GM21526 (cell line): ENCODE measurements around the gene FAM114A2.

Source experiments
- ATAC-seq: cut with Tn5 transposase; IDR thresholded peaks from one replicate; pipeline ENCODE4 v1.9.1; 2021; ENCODE audit warnings: moderate library complexity; ENCODE audit not compliant: unreplicated experiment, low FRiP score

Gene FAM114A2

GRCh38 chr5:153988510-153988909 lies 50.2 kb downstream of the FAM114A2 start:
- ATAC-seq, result no peak

GRCh38 chr5:153987301-153987700 lies 51.4 kb downstream of the FAM114A2 start:
- no peak for ATAC-seq

GRCh38 chr5:153985498-153985897 lies 53.2 kb downstream of the FAM114A2 start:
- no peak for ATAC-seq

GRCh38 chr5:153983885-153984284 lies 54.8 kb downstream of the FAM114A2 start:
- ATAC-seq, result no peak

GRCh38 chr5:153981905-153982605 lies 56.7 kb downstream of the FAM114A2 start:
- no peak for ATAC-seq

- ATAC-seq, result no peak
Observed at GRCh38 chr5:153979028-153979783, 59.5 kb downstream of the FAM114A2 start.

- peak; percentile 8 for ATAC-seq
Observed at GRCh38 chr5:153974813-153975163, 63.9 kb downstream of the FAM114A2 start.

- peak; percentile 61 for ATAC-seq
Observed at GRCh38 chr5:153974131-153974812, 64.4 kb downstream of the FAM114A2 start.

- ATAC-seq, result no peak
Observed at GRCh38 chr5:153972240-153972639, 66.5 kb downstream of the FAM114A2 start.

- no peak for ATAC-seq
Observed at GRCh38 chr5:153970496-153970895, 68.2 kb downstream of the FAM114A2 start.

- no peak for ATAC-seq
Observed at GRCh38 chr5:153969563-153969895, 69.2 kb downstream of the FAM114A2 start.

- ATAC-seq, result no peak
Observed at GRCh38 chr5:153968761-153969562, 69.7 kb downstream of the FAM114A2 start.

GRCh38 chr5:153964880-153965645 lies 73.6 kb downstream of the FAM114A2 start:
- ATAC-seq, result peak; percentile 85

- ATAC-seq, result no peak
Observed at GRCh38 chr5:153964191-153964879, 74.4 kb downstream of the FAM114A2 start.

GRCh38 chr5:153960269-153961215 lies 78.2 kb downstream of the FAM114A2 start:
- no peak for ATAC-seq

- ATAC-seq, result no peak
Observed at GRCh38 chr5:153959134-153959957, 79.4 kb downstream of the FAM114A2 start.

GRCh38 chr5:153957205-153957604 lies 81.5 kb downstream of the FAM114A2 start:
- ATAC-seq, result no peak

- ATAC-seq, result no peak
Observed at GRCh38 chr5:153953411-153953810, 85.3 kb downstream of the FAM114A2 start.
